Endothelial cell of umbilical vein (primary cell): Measurements from ENCODE around the gene SLC2A8. TPM values are rescaled to one million over a fixed set of nuclear protein-coding genes. Genes with fewer than 3 reads are reported as not detected.

ENCODE experiments used
- BruUV-seq: library from RNA; stranded (reverse); fragments of 400-500 nt; replicated peaks from 2 replicates; lab custom pipeline; 2021; lab: Mats Ljungman, UMichigan
- CTCF ChIA-PET: fragments of 300-600, 350-600 bp; sonication (Branson Sonifier 250); formaldehyde crosslinking; loops from one replicate; lab custom pipeline; 2021; ENCODE audit warnings: antibody characterized with exemption, inconsistent platforms; lab: Charles Lee
- POLR2A ChIA-PET: fragments of 300-600, 350-600 bp; sonication (Branson Sonifier 250); formaldehyde crosslinking; loops from one replicate; lab custom pipeline; 2021; ENCODE audit warnings: antibody characterized with exemption, inconsistent platforms; lab: Charles Lee
- DNase-seq: peaks from one replicate; pipeline ENCODE4 v3.0.0-alpha.2; 2011; ENCODE audit warnings: low read depth, low spot score
- FAIRE-seq: peaks from 2 replicates; lab custom pipeline; 2011; peaks lifted over from hg19 to GRCh38; lab: Jason Lieb, UNC
- H2AFZ ChIP-seq: 2 replicates; pipeline ENCODE4 v1.6.0; 2012; ENCODE audit warnings: low read depth, low read length, control low read depth, inconsistent platforms
- H3K27ac ChIP-seq: 2 replicates; pipeline ENCODE4 v1.5.1; 2011; ENCODE audit warnings: low read depth, mild to moderate bottlenecking, control low read depth, low read length, moderate library complexity; ENCODE audit not compliant: insufficient read depth
- H3K27me3 ChIP-seq, 2 experiments: 2 replicates each; pipeline versions ENCODE4 v1.6.0 to v1.6.1; 2011; ENCODE audit warnings: low read length in 2 of 2, mixed read lengths in 1 of 2; ENCODE audit not compliant: control insufficient read depth in 2 of 2, insufficient read depth in 2 of 2
- H3K36me3 ChIP-seq, 2 experiments: 2 replicates in 1 of 2; 3 replicates in 1 of 2; pipeline ENCODE4 v1.5.1; 2011; ENCODE audit warnings: low read length in 2 of 2, mild to moderate bottlenecking in 1 of 2, moderate library complexity in 1 of 2; ENCODE audit not compliant: control insufficient read depth in 2 of 2, insufficient read depth in 2 of 2; ENCODE audit errors: extremely low read depth in 1 of 2
- H3K4me1 ChIP-seq: 3 replicates; pipeline ENCODE4 v1.5.1; 2011; ENCODE audit warnings: mild to moderate bottlenecking, low read length; ENCODE audit not compliant: control insufficient read depth, insufficient read depth; ENCODE audit errors: extremely low read depth
- H3K4me2 ChIP-seq: 2 replicates; pipeline ENCODE4 v1.6.1; 2011; ENCODE audit warnings: low read length, control low read depth, mixed read lengths; ENCODE audit not compliant: insufficient read depth
- H3K4me3 ChIP-seq, 3 experiments: fragments of 200-600 bp in 1 of 3; sonication (generic), shearing (Covaris generic) in 1 of 3; replicated peaks in 1 of 3; 2 replicates each; pipeline ENCODE4 v1.5.1; 2011 to 2016; ENCODE audit warnings: control low read depth in 3 of 3, low read length in 3 of 3, mild to moderate bottlenecking in 2 of 3, inconsistent platforms in 1 of 3, low read depth in 1 of 3, moderate library complexity in 1 of 3; ENCODE audit not compliant: insufficient read depth in 1 of 3
- H3K79me2 ChIP-seq: 2 replicates; pipeline ENCODE4 v1.6.0; 2012; ENCODE audit warnings: low read length, inconsistent platforms; ENCODE audit not compliant: control insufficient read depth, insufficient read depth
- H3K9ac ChIP-seq: replicated peaks from 2 replicates; pipeline ENCODE3; 2011; ENCODE audit warnings: low read length, control low read depth; ENCODE audit not compliant: insufficient read depth; ENCODE audit errors: extremely low read depth
- H3K9me1 ChIP-seq: replicated peaks from 3 replicates; pipeline ENCODE4 v1.6.0; 2011; ENCODE audit warnings: mild to moderate bottlenecking, low read length; ENCODE audit not compliant: control insufficient read depth, insufficient read depth; ENCODE audit errors: extremely low read depth
- H3K9me3 ChIP-seq: replicated peaks from 2 replicates; pipeline ENCODE4 v1.5.1; 2012; ENCODE audit warnings: low read length, inconsistent platforms; ENCODE audit not compliant: control insufficient read depth, insufficient read depth
- H4K20me1 ChIP-seq: replicated peaks from 2 replicates; pipeline ENCODE3; 2011; ENCODE audit warnings: mild to moderate bottlenecking, low read length; ENCODE audit not compliant: control insufficient read depth, insufficient read depth; ENCODE audit errors: extremely low read depth
- CTCF ChIP-seq, 2 donors: IDR thresholded peaks; 1 replicate in 1 of 2; 2 replicates in 1 of 2; pipeline ENCODE4 v1.5.1; 2011; ENCODE audit warnings: low read length in 2 of 2, mild to moderate bottlenecking in 2 of 2, moderate library complexity in 2 of 2, control low read depth in 1 of 2, inconsistent platforms in 1 of 2, low read depth in 1 of 2; ENCODE audit not compliant: insufficient read depth in 1 of 2; ENCODE audit errors: extremely low read depth in 1 of 2
- EZH2 ChIP-seq: IDR thresholded peaks from 2 replicates; pipeline ENCODE4 v1.6.1; 2012; ENCODE audit warnings: borderline replicate concordance, low read depth, mild to moderate bottlenecking, moderate library complexity, low read length, inconsistent platforms; ENCODE audit not compliant: severe bottlenecking
- JUN ChIP-seq: IDR thresholded peaks from 2 replicates; pipeline ENCODE4 v1.6.1; 2011; ENCODE audit warnings: borderline replicate concordance, low read depth; ENCODE audit not compliant: insufficient read length, insufficient read depth
- MAX ChIP-seq: IDR thresholded peaks from 2 replicates; pipeline ENCODE4 v1.6.1; 2011; ENCODE audit not compliant: insufficient read depth, insufficient read length
- MYC ChIP-seq: IDR thresholded peaks from one replicate; pipeline ENCODE4 v1.6.1; 2011; ENCODE audit warnings: mild to moderate bottlenecking, low read depth, low read length
- POLR2A ChIP-seq: IDR thresholded peaks from 2 replicates; pipeline ENCODE4 v1.6.1; 2012; ENCODE audit warnings: low read depth, mild to moderate bottlenecking, control low read depth, low read length
- POLR2AphosphoS5 ChIP-seq: IDR thresholded peaks from 2 replicates; pipeline ENCODE4 v1.6.1; 2012; ENCODE audit warnings: low read depth, mild to moderate bottlenecking, control low read depth, low read length, moderate library complexity; ENCODE audit not compliant: insufficient read depth
- dilution Hi-C: fragments of 300-500 bp; cut with MboI; formaldehyde crosslinking; loops from one replicate; pipeline ENCODE4 v1.15.0; 2019; ENCODE audit warnings: low sequenced_read_pairs; ENCODE audit not compliant: extremely low pct_ligation_motif_present
- intact Hi-C: fragments of 100-400 bp; cut with micrococcal nuclease; formaldehyde crosslinking; loops from one replicate; pipeline ENCODE4 v1.10.0; 2022
- polyA plus RNA-seq, 4 experiments: library from polyadenylated mRNA; depleted of rRNA in 3 of 4; stranded (reverse) in 3 of 4; unstranded in 1 of 4; fragments of >200 nt; gene quantifications; 2 replicates each; pipeline versions ENCODE4 v1.2.1 to v1.2.3, GENCODE V29; 2011 to 2012; ENCODE audit warnings: missing spikeins in 1 of 4
- total RNA-seq: library from RNA; stranded (reverse); gene quantifications from 2 replicates; pipeline ENCODE4 v1.2.3, GENCODE V29; 2021

SLC2A8 gene
- total and polyA plus RNA-seq, 2 donors (not counting 3 experiments of a cell fraction or from before 2014, with no cell fraction given): 19.3 to 26.1 TPM

- no peak overlapping the region for H2AFZ ChIP-seq
- TF ChIP-seq EZH2 (no peak), MAX (no peak), JUN (no peak), POLR2A (no peak), POLR2AphosphoS5 (no peak), MYC (no peak), CTCF (IDR thresholded peaks at IDR 0.05; ENCODE audit: extremely low read depth in 1 of 2, insufficient read depth in 1 of 2, low read depth in 1 of 2, low read length in 2 of 2) (no peak)
- H3K27ac ChIP-seq: no peak overlapping the region
- no TSS peak for BruUV-seq
- ChIA-PET POLR2A (no interaction called here), CTCF (interaction anchor here (0.7 to 1.4 kb wide), 2 partner anchors 38 to 135 kb away, joined by 4 to 7 read pairs; no protein-coding TSS in a partner anchor)
- H3K4me2 ChIP-seq: no peak overlapping the region
- no peaks in the 10 kb centered on the region for H3K9me1 ChIP-seq
- no peaks in the 10 kb centered on the region for H3K36me3 ChIP-seq
- no peaks in the 10 kb centered on the region for H3K9me3 ChIP-seq
- H3K27me3 ChIP-seq: no peaks in the 10 kb centered on the region
- no peak overlapping the region for H3K4me3 ChIP-seq
- dilution Hi-C loops: no loop called here
- no peaks in the 10 kb centered on the region for H3K79me2 ChIP-seq
- H4K20me1 ChIP-seq: no peaks in the 10 kb centered on the region
- intact Hi-C loops: no loop called here
- DNase-seq (no peak), FAIRE-seq (peak; percentile 21)
- H3K4me1 ChIP-seq: no peaks in the 10 kb centered on the region
- H3K9ac ChIP-seq: no peak overlapping the region
Measured at GRCh38 chr9:127349483-127350113, 47.4 kb upstream of the SLC2A8 start.
